Endothelial cell of umbilical vein (primary cell): ENCODE data around the gene CNMD. TPM values are rescaled to one million over a fixed set of nuclear protein-coding genes. Genes with fewer than 3 reads are reported as not detected.

Experiments used
- BruUV-seq: library from RNA; stranded (reverse); fragments of 400-500 nt; replicated peaks from 2 replicates; lab custom pipeline; 2021; lab: Mats Ljungman, UMichigan
- CTCF ChIA-PET: fragments of 300-600, 350-600 bp; sonication (Branson Sonifier 250); formaldehyde crosslinking; loops from one replicate; lab custom pipeline; 2021; ENCODE audit warnings: antibody characterized with exemption, inconsistent platforms; lab: Charles Lee
- POLR2A ChIA-PET: fragments of 300-600, 350-600 bp; sonication (Branson Sonifier 250); formaldehyde crosslinking; loops from one replicate; lab custom pipeline; 2021; ENCODE audit warnings: antibody characterized with exemption, inconsistent platforms; lab: Charles Lee
- DNase-seq: peaks from one replicate; pipeline ENCODE4 v3.0.0-alpha.2; 2011; ENCODE audit warnings: low read depth, low spot score
- FAIRE-seq: peaks from 2 replicates; lab custom pipeline; 2011; peaks lifted over from hg19 to GRCh38; lab: Jason Lieb, UNC
- H2AFZ ChIP-seq: 2 replicates; pipeline ENCODE4 v1.6.0; 2012; ENCODE audit warnings: low read depth, low read length, control low read depth, inconsistent platforms
- H3K27ac ChIP-seq: 2 replicates; pipeline ENCODE4 v1.5.1; 2011; ENCODE audit warnings: low read depth, mild to moderate bottlenecking, control low read depth, low read length, moderate library complexity; ENCODE audit not compliant: insufficient read depth
- H3K27me3 ChIP-seq, 2 experiments: 2 replicates each; pipeline versions ENCODE4 v1.6.0 to v1.6.1; 2011; ENCODE audit warnings: low read length in 2 of 2, mixed read lengths in 1 of 2; ENCODE audit not compliant: control insufficient read depth in 2 of 2, insufficient read depth in 2 of 2
- H3K36me3 ChIP-seq, 2 experiments: 2 replicates in 1 of 2; 3 replicates in 1 of 2; pipeline ENCODE4 v1.5.1; 2011; ENCODE audit warnings: low read length in 2 of 2, mild to moderate bottlenecking in 1 of 2, moderate library complexity in 1 of 2; ENCODE audit not compliant: control insufficient read depth in 2 of 2, insufficient read depth in 2 of 2; ENCODE audit errors: extremely low read depth in 1 of 2
- H3K4me1 ChIP-seq: 3 replicates; pipeline ENCODE4 v1.5.1; 2011; ENCODE audit warnings: mild to moderate bottlenecking, low read length; ENCODE audit not compliant: control insufficient read depth, insufficient read depth; ENCODE audit errors: extremely low read depth
- H3K4me2 ChIP-seq: 2 replicates; pipeline ENCODE4 v1.6.1; 2011; ENCODE audit warnings: low read length, control low read depth, mixed read lengths; ENCODE audit not compliant: insufficient read depth
- H3K4me3 ChIP-seq, 3 experiments: fragments of 200-600 bp in 1 of 3; sonication (generic), shearing (Covaris generic) in 1 of 3; replicated peaks in 1 of 3; 2 replicates each; pipeline ENCODE4 v1.5.1; 2011 to 2016; ENCODE audit warnings: control low read depth in 3 of 3, low read length in 3 of 3, mild to moderate bottlenecking in 2 of 3, inconsistent platforms in 1 of 3, low read depth in 1 of 3, moderate library complexity in 1 of 3; ENCODE audit not compliant: insufficient read depth in 1 of 3
- H3K79me2 ChIP-seq: 2 replicates; pipeline ENCODE4 v1.6.0; 2012; ENCODE audit warnings: low read length, inconsistent platforms; ENCODE audit not compliant: control insufficient read depth, insufficient read depth
- H3K9ac ChIP-seq: replicated peaks from 2 replicates; pipeline ENCODE3; 2011; ENCODE audit warnings: low read length, control low read depth; ENCODE audit not compliant: insufficient read depth; ENCODE audit errors: extremely low read depth
- H3K9me1 ChIP-seq: replicated peaks from 3 replicates; pipeline ENCODE4 v1.6.0; 2011; ENCODE audit warnings: mild to moderate bottlenecking, low read length; ENCODE audit not compliant: control insufficient read depth, insufficient read depth; ENCODE audit errors: extremely low read depth
- H3K9me3 ChIP-seq: replicated peaks from 2 replicates; pipeline ENCODE4 v1.5.1; 2012; ENCODE audit warnings: low read length, inconsistent platforms; ENCODE audit not compliant: control insufficient read depth, insufficient read depth
- H4K20me1 ChIP-seq: replicated peaks from 2 replicates; pipeline ENCODE3; 2011; ENCODE audit warnings: mild to moderate bottlenecking, low read length; ENCODE audit not compliant: control insufficient read depth, insufficient read depth; ENCODE audit errors: extremely low read depth
- CTCF ChIP-seq, 2 donors: IDR thresholded peaks; 1 replicate in 1 of 2; 2 replicates in 1 of 2; pipeline ENCODE4 v1.5.1; 2011; ENCODE audit warnings: low read length in 2 of 2, mild to moderate bottlenecking in 2 of 2, moderate library complexity in 2 of 2, control low read depth in 1 of 2, inconsistent platforms in 1 of 2, low read depth in 1 of 2; ENCODE audit not compliant: insufficient read depth in 1 of 2; ENCODE audit errors: extremely low read depth in 1 of 2
- FOS ChIP-seq: IDR thresholded peaks from 2 replicates; pipeline ENCODE4 v1.6.1; 2011; ENCODE audit warnings: mild to moderate bottlenecking, low read length, moderate library complexity, borderline replicate concordance; ENCODE audit not compliant: insufficient read depth
- JUN ChIP-seq: IDR thresholded peaks from 2 replicates; pipeline ENCODE4 v1.6.1; 2011; ENCODE audit warnings: borderline replicate concordance, low read depth; ENCODE audit not compliant: insufficient read length, insufficient read depth
- MAX ChIP-seq: IDR thresholded peaks from 2 replicates; pipeline ENCODE4 v1.6.1; 2011; ENCODE audit not compliant: insufficient read depth, insufficient read length
- POLR2AphosphoS5 ChIP-seq: IDR thresholded peaks from 2 replicates; pipeline ENCODE4 v1.6.1; 2012; ENCODE audit warnings: low read depth, mild to moderate bottlenecking, control low read depth, low read length, moderate library complexity; ENCODE audit not compliant: insufficient read depth
- dilution Hi-C: fragments of 300-500 bp; cut with MboI; formaldehyde crosslinking; loops from one replicate; pipeline ENCODE4 v1.15.0; 2019; ENCODE audit warnings: low sequenced_read_pairs; ENCODE audit not compliant: extremely low pct_ligation_motif_present
- intact Hi-C: fragments of 100-400 bp; cut with micrococcal nuclease; formaldehyde crosslinking; loops from one replicate; pipeline ENCODE4 v1.10.0; 2022
- polyA plus RNA-seq, 4 experiments: library from polyadenylated mRNA; depleted of rRNA in 3 of 4; stranded (reverse) in 3 of 4; unstranded in 1 of 4; fragments of >200 nt; gene quantifications; 2 replicates each; pipeline versions ENCODE4 v1.2.1 to v1.2.3, GENCODE V29; 2011 to 2012; ENCODE audit warnings: missing spikeins in 1 of 4
- total RNA-seq: library from RNA; stranded (reverse); gene quantifications from 2 replicates; pipeline ENCODE4 v1.2.3, GENCODE V29; 2021

Gene CNMD
- total and polyA plus RNA-seq, 2 donors (not counting 3 experiments of a cell fraction or from before 2014, with no cell fraction given): not detected

GRCh38 chr13:52746141-52746540, 6.5 kb upstream of the CNMD start:
- H3K4me3 ChIP-seq: no peak overlapping the region
- DNase-seq: no peak
- POLR2A ChIA-PET: no interaction called here
- no peaks in the 10 kb centered on the region for H3K9me3 ChIP-seq
- no peak overlapping the region for H3K4me2 ChIP-seq
- FAIRE-seq: no peak
- BruUV-seq: no TSS peak
- intact Hi-C loops (no loop called here), dilution Hi-C loops (no loop called here)
- H3K9ac ChIP-seq: no peak overlapping the region
- H3K36me3 ChIP-seq: no peaks in the 10 kb centered on the region
- H2AFZ ChIP-seq: no peak overlapping the region
- no peaks in the 10 kb centered on the region for H3K9me1 ChIP-seq
- H3K4me1 ChIP-seq: no peaks in the 10 kb centered on the region
- no peaks in the 10 kb centered on the region for H3K79me2 ChIP-seq
- H4K20me1 ChIP-seq: no peaks in the 10 kb centered on the region
- TF ChIP-seq POLR2AphosphoS5: no peak
- no peak for TF ChIP-seq JUN
- TF ChIP-seq FOS: no peak
- TF ChIP-seq MAX: no peak
- TF ChIP-seq CTCF (IDR thresholded peaks at IDR 0.05; ENCODE audit: extremely low read depth in 1 of 2, insufficient read depth in 1 of 2, low read depth in 1 of 2, low read length in 2 of 2): no peak
- peaks cover 10 to 23% of the 10 kb centered on the region in 2 experiments for H3K27me3 ChIP-seq
- CTCF ChIA-PET: interaction anchor here (0.5 kb wide), 1 partner anchor 222 kb away, joined by 3 read pairs; no protein-coding TSS in a partner anchor
- H3K27ac ChIP-seq: no peak overlapping the region
